ENCODE results near the gene BSCL2.
"Not testable (repeated sequence)": the region's sequence is repeated elsewhere in the genome, so short reads cannot be mapped to it uniquely, and the experiment has no call there.

BSCL2 gene

DNA sequence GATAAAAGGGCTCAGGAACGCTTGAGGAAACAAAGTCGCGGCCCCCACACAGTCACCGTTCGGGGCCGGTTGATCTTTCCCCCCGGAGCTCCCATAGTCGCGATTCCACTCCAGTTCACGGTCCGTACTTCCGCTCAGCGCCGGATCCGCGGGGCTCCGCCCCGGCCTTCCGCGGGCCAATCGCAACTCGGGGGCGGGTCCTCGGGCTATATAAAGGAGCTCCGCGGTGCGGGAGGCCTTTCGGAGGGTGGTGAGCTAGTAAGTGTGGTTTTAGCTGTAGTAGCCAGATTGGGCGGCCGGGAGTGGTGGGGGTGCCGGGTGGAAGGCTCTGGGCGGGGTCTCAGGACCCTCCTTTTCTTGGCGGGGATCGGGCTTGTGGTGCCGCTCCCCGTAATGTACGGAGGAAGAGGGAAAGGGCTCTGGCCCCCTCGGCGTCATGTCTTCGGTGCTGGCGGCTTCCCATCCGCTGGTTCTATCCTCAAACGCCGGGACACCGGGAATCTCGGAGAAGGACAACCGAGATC lies 42.1 kb downstream of the BSCL2 start, which contains the start of the genes C11orf98 and CSKMT:
Gene C11orf98, minus strand, starts transcription at position 136 of the 524 bp plus-strand sequence. Its CDS starts 41 bp downstream, at position 95.
Gene CSKMT, plus strand, starts transcription at position 238 of the 524 bp plus-strand sequence. CDS start 568 bp downstream, outside the sequence.
- Mint-ChIP-seq H3K4me3 (peak within 1 kb of the TSS; percentile 96), H3K9me3 (no peaks in the 10 kb centered on the region), H3K27me3 (no peaks in the 10 kb centered on the region), H3K27ac (peak within 1 kb of the TSS; percentile 98), H3K4me1 (ENCODE audit: low read depth) (peaks cover 50% of the 10 kb centered on the region), H3K36me3 (ENCODE audit: low read depth) (peaks cover 64% of the 10 kb centered on the region)

DNA sequence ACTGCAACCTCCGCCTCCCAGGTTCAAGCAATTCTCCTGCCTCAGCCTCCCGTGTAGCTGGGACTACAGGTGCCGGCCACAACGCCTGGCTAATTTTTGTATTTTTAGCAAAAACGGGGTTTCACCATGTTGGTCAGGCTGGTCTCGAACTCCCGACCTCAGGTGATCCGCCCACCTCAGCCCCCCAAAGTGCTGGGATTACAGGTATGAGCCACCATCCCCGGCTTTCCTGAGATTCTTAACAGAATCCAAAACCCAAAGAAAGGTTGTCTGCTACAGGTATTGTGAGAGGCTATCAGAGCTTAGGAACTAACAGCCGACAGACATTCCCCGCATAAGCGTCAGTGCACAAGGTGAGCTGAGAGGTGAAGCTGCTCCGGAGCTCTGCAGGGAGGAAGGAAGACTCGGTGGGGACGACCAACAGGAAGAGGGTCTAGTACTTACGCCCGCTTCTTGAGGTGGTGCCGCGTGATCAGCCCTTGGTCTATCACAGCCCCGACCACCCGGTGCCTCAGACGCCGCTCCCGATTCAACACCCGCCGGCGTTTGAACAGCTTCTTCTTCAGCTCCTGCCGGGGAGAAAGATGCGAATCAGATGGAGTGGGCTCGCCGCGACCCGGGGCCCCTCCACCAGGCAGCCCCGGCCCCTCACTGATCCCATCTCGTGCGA lies 42.7 kb downstream of the BSCL2 start:
- H3K27me3 Mint-ChIP-seq, result no peaks in the 10 kb centered on the region
- H3K36me3 Mint-ChIP-seq (ENCODE audit: low read depth), result peaks cover 60% of the 10 kb centered on the region
- H3K9me3 Mint-ChIP-seq, result no peaks in the 10 kb centered on the region
- peaks cover 44% of the 10 kb centered on the region for H3K4me1 Mint-ChIP-seq (ENCODE audit: low read depth)
- peak overlapping the region; percentile 96 for H3K4me3 Mint-ChIP-seq
- peak overlapping the region; percentile 98 for H3K27ac Mint-ChIP-seq

GRCh38 chr11:62656796-62657429 lies 50.3 kb downstream of the BSCL2 start:
- peaks cover 21% of the 10 kb centered on the region for H3K4me1 Mint-ChIP-seq (ENCODE audit: low read depth)
- no peak overlapping the region for H3K27ac Mint-ChIP-seq
- H3K27me3 Mint-ChIP-seq, result no peaks in the 10 kb centered on the region
- no peaks in the 10 kb centered on the region for H3K9me3 Mint-ChIP-seq
- no peak overlapping the region for H3K4me3 Mint-ChIP-seq
- peaks cover 9% of the 10 kb centered on the region for H3K36me3 Mint-ChIP-seq (ENCODE audit: low read depth)

DNA sequence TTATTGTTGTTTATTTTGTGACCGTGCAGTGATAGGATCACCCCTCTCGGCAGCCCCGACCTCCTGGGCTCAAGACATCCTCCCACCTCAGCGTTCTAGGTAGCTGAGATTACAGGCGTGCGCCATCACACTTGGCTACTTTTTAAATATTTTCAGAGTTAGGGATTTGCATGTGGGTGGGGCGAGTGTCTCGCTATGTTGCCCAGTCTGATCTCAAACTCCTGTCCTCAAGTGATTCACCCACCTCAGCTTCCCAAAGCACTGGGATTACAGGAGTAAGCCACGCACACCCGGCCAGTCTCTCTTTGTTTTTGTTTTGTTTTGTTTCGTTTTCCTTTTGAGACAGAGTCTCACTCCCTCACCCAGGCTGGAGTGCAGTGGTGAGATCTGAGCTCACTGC lies 52.9 kb downstream of the BSCL2 start:
- Mint-ChIP-seq H3K27me3 (no peaks in the 10 kb centered on the region), H3K36me3 (ENCODE audit: low read depth) (peaks cover 4% of the 10 kb centered on the region), H3K9me3 (no peaks in the 10 kb centered on the region), H3K4me1 (ENCODE audit: low read depth) (peaks cover 28% of the 10 kb centered on the region), H3K4me3 (peak overlapping the region; percentile 17), H3K27ac (peak overlapping the region; percentile 58)

DNA sequence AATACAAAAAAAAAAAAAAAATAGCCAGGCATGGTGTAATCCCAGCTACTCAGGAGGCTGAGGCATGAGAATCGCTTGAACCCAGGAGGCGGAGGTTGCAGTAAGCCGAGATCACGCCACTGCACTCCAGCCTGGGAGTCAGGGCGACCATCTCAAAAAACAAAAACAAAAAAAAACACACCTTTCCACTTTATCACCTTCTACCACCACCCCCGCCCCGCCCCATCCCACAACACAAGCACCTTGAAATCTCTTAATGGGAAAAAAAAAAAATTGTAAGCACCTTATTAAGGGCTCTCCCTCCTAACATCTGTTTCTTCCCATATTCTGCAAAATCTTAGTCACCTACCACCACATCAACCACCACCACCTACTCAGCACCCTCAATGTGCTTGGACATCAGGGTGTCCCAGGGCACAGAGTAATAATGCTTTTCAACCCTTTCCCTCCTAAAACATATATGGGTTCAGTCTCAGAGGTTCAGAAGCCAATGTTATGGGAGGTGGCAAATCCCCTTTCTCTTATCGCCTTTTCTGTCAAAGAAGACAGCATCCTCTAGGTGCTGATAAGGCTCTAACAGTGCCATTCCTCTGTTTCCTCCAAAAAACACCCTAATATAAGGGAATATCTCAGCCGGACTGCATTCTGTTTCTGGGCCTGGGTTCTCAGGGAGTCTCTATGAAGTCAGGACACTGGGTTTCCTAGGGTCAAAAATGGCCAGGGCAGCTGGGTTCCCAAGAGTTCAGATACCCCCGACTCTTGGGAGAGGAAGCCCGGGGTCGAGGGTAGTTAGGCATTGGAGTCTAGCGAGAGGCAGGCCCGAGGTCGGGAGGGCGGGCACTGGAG lies 54.8 kb downstream of the BSCL2 start:
- Mint-ChIP-seq H3K4me3 (peak overlapping the region; percentile 87), H3K27me3 (no peaks in the 10 kb centered on the region), H3K36me3 (ENCODE audit: low read depth) (peaks cover 4% of the 10 kb centered on the region), H3K4me1 (ENCODE audit: low read depth) (peaks cover 31% of the 10 kb centered on the region), H3K9me3 (no peaks in the 10 kb centered on the region), H3K27ac (peak overlapping the region; percentile 88)

GRCh38 chr11:62650283-62650682 lies 56.9 kb downstream of the BSCL2 start:
- not testable (repeated sequence) for H3K27me3 Mint-ChIP-seq; H3K4me3 Mint-ChIP-seq; H3K27ac Mint-ChIP-seq; H3K36me3 Mint-ChIP-seq (ENCODE audit: low read depth); H3K9me3 Mint-ChIP-seq
- peaks cover 44% of the 10 kb centered on the region for H3K4me1 Mint-ChIP-seq (ENCODE audit: low read depth)

- H3K4me3 Mint-ChIP-seq, result no peak overlapping the region
- H3K27ac Mint-ChIP-seq, result peak overlapping the region; percentile 31
- peaks cover 48% of the 10 kb centered on the region for H3K4me1 Mint-ChIP-seq (ENCODE audit: low read depth)
- H3K36me3 Mint-ChIP-seq (ENCODE audit: low read depth), result peaks cover 12% of the 10 kb centered on the region
- H3K9me3 Mint-ChIP-seq, result no peaks in the 10 kb centered on the region
- H3K27me3 Mint-ChIP-seq, result no peaks in the 10 kb centered on the region
These were observed 57.7 kb downstream of the BSCL2 start for GRCh38 chr11:62649486-62649885.

DNA sequence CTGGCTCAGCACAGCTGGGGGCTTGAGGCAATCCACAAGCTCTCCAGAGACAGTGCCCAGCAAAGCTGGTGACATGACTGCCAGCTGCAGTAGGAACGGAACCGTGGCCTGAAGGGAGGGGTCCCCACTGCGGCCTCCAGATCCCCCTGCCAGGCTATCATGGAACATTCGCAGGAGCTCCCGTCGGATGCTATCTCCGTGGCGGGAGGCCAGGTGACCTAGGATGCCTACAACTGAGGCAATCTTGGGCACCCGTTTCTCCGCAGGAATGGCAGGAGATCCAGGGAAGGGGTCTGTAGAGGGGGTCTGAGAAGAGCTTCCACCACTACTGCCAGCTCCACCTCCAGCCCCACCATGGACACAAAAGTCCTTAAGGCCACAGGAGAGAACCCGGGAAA lies 58.3 kb downstream of the BSCL2 start:
- Mint-ChIP-seq H3K4me3 (no peak overlapping the region), H3K36me3 (ENCODE audit: low read depth) (peaks cover 17% of the 10 kb centered on the region), H3K27ac (no peak overlapping the region), H3K4me1 (ENCODE audit: low read depth) (peaks cover 48% of the 10 kb centered on the region), H3K9me3 (no peaks in the 10 kb centered on the region), H3K27me3 (no peaks in the 10 kb centered on the region)

- Mint-ChIP-seq H3K27ac (no peak overlapping the region), H3K36me3 (ENCODE audit: low read depth) (peaks cover 18% of the 10 kb centered on the region), H3K4me3 (no peak overlapping the region), H3K9me3 (no peaks in the 10 kb centered on the region), H3K4me1 (ENCODE audit: low read depth) (peaks cover 44% of the 10 kb centered on the region), H3K27me3 (no peaks in the 10 kb centered on the region)
These were observed 58.8 kb downstream of the BSCL2 start for GRCh38 chr11:62648185-62648966.

DNA sequence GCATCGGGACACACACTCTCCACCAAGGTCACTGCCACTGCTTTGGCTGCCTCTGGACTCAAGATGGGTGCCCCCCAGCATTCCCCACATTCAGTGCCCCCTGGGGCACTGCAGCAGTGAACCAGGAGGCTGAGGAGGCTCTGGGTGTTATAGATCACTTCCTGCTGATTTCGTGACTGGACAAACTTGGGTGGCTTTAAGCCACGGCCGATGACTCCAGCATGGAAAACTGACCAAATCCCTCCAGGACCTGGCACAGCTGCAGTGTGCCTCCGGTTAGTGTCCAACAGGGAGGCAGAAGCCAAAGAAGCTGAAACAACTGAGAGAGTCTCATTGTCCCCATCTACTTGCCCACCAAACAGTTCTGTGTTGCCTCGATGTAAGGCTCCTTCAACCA lies 59.6 kb downstream of the BSCL2 start:
- H3K36me3 Mint-ChIP-seq (ENCODE audit: low read depth), result peaks cover 22% of the 10 kb centered on the region

DNA sequence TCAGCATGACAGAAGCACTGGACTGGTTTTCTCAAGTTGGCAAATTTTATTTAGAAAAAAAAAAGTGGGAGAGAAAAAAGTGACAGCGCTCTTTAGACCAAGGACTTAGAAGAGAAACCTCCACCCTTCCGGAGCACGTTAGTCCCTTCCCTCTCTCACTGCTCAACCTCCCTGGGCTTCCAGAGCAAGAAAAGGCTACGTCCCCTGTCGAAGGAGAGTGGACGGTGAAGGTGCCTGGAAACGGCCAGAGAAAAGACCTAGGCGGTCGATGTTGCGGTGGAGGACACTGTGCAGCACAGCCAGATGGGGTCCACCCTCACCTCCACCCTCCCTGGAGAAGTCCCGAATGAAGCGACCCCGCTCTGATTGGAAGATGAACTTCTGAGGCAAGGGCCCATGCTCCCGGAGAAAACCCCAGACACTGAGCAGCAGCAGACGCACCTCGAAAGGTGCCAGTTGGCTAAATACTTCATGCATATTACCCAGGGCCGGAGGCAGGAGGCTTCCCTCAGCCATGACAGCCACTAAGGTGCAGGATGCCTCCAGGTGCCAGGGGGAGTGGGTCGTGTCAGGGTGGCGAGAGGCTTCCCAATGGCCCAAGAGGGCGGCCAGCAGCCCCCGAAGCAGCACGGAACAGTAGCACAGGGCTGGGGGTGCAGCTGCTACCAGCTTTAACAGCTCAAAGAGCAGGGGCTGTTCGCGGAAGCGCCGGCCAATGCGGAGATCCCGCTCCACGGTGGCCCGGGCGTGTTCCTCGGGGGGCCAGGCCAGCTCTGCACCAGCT lies 60.2 kb downstream of the BSCL2 start:
- Mint-ChIP-seq H3K4me3 (peak overlapping the region; percentile 100), H3K36me3 (ENCODE audit: low read depth) (peaks cover 24% of the 10 kb centered on the region), H3K9me3 (no peaks in the 10 kb centered on the region), H3K4me1 (ENCODE audit: low read depth) (peaks cover 43% of the 10 kb centered on the region), H3K27ac (peak overlapping the region; percentile 99), H3K27me3 (no peaks in the 10 kb centered on the region)

More for the DNA sequence above, 59.6 kb downstream of the BSCL2 start:
- no peak overlapping the region for H3K27ac Mint-ChIP-seq
- no peaks in the 10 kb centered on the region for H3K9me3 Mint-ChIP-seq
- H3K4me3 Mint-ChIP-seq, result no peak overlapping the region
- no peaks in the 10 kb centered on the region for H3K27me3 Mint-ChIP-seq
- peaks cover 45% of the 10 kb centered on the region for H3K4me1 Mint-ChIP-seq (ENCODE audit: low read depth)

- H3K27ac Mint-ChIP-seq, result peak within 1 kb of the TSS; percentile 99
- peak within 1 kb of the TSS; percentile 100 for H3K4me3 Mint-ChIP-seq
- H3K4me1 Mint-ChIP-seq (ENCODE audit: low read depth), result peaks cover 42% of the 10 kb centered on the region
- peaks cover 27% of the 10 kb centered on the region for H3K36me3 Mint-ChIP-seq (ENCODE audit: low read depth)
- H3K27me3 Mint-ChIP-seq, result no peaks in the 10 kb centered on the region
- no peaks in the 10 kb centered on the region for H3K9me3 Mint-ChIP-seq
These were observed 61.0 kb downstream of the BSCL2 start, which contains the start of gene GANAB for GRCh38 chr11:62645946-62646824. Gene GANAB, minus strand, starts transcription at chr11:62646613. Its CDS starts 14 bp downstream, at chr11:62646599.

- H3K27me3 Mint-ChIP-seq, result no peaks in the 10 kb centered on the region
- no peaks in the 10 kb centered on the region for H3K9me3 Mint-ChIP-seq
- H3K27ac Mint-ChIP-seq, result peak overlapping the region; percentile 99
- peak overlapping the region; percentile 100 for H3K4me3 Mint-ChIP-seq
- peaks cover 31% of the 10 kb centered on the region for H3K36me3 Mint-ChIP-seq (ENCODE audit: low read depth)
- peaks cover 44% of the 10 kb centered on the region for H3K4me1 Mint-ChIP-seq (ENCODE audit: low read depth)
These were observed 61.6 kb downstream of the BSCL2 start for GRCh38 chr11:62645671-62645945.
